H1 (cell line): Measurements from ENCODE around the gene TMEM115. TPM values are rescaled to one million over a fixed set of nuclear protein-coding genes. Genes with fewer than 3 reads are reported as not detected.

Experiments
- BRCA1 ChIP-seq: IDR thresholded peaks from 2 replicates; pipeline ENCODE4 v1.6.1; 2012; ENCODE audit warnings: low read depth, low read length, improper control_type of control experiment
- NRF1 ChIP-seq: IDR thresholded peaks from 2 replicates; pipeline ENCODE4 v1.6.1; 2011; ENCODE audit warnings: mild to moderate bottlenecking, low read depth, low read length, improper control_type of control experiment
- TBP ChIP-seq: IDR thresholded peaks from 2 replicates; pipeline ENCODE4 v1.6.1; 2011; ENCODE audit warnings: low read depth, low read length, improper control_type of control experiment
- USF2 ChIP-seq: IDR thresholded peaks from 2 replicates; pipeline ENCODE4 v1.6.1; 2011; ENCODE audit warnings: low read length, improper control_type of control experiment
- polyA plus RNA-seq, 7 experiments: library from polyadenylated mRNA; depleted of rRNA in 3 of 7; stranded (reverse) in 5 of 7; unstranded in 2 of 7; fragments of >200 nt in 5 of 7; fragments of 200-250 nt in 2 of 7; gene quantifications; 1 replicate in 5 of 7; 2 replicates in 1 of 7; 4 replicates in 1 of 7; pipeline versions ENCODE4 v1.2.1 to v1.2.3, GENCODE V29; 2011 to 2013; ENCODE audit warnings: missing spikeins in 2 of 7, mixed read lengths in 2 of 7
- total RNA-seq: library from RNA; stranded (reverse); fragmentation: NEBNext Ultra II Directional; extraction: Animal tissue kit (Norgen Biotek cat#: 25700); gene quantifications from 2 replicates; pipeline ENCODE4 v1.2.1, GENCODE V29; 2021

Gene TMEM115
- total and polyA plus RNA-seq, 2 of the 8 experiments (the other 6 are each of a cell fraction or from before 2014, with no cell fraction given): 25.4 to 32.4 TPM

GRCh38 chr3:50340448-50341329, 18.6 kb downstream of the TMEM115 start, which contains the start of gene RASSF1 (continued):
- TF ChIP-seq BRCA1 (no peak), TBP (no peak), USF2 (no peak), NRF1 (no peak)
- TF ChIP-seq, all 59 proteins: peak for 10
